Activated naive CD4-positive, alpha-beta T cell (primary cell): ENCODE measurements around the gene SMIM13.
"Not testable (repeated sequence)": the region's sequence is repeated elsewhere in the genome, so short reads cannot be mapped to it uniquely, and the experiment has no call there.

Source experiments
- DNase-seq, 4 experiments: peaks; one replicate each; lab custom pipeline; 2025; lab: John Stamatoyannopoulos, UW

The SMIM13 gene

GRCh38 chr6:11083956-11084355 is 9.7 kb upstream of the SMIM13 start:
- no peak for DNase-seq

GRCh38 chr6:11085758-11086435 is 7.7 kb upstream of the SMIM13 start:
- DNase-seq, result no peak

GRCh38 chr6:11087141-11087812 is 6.4 kb upstream of the SMIM13 start:
- DNase-seq, result not testable (repeated sequence)

- no peak for DNase-seq
Measured at GRCh38 chr6:11089695-11090094, 3.9 kb upstream of the SMIM13 start.

GRCh38 chr6:11091141-11091540 is 2.5 kb upstream of the SMIM13 start:
- not testable (repeated sequence) for DNase-seq

- no peak for DNase-seq
Measured at GRCh38 chr6:11092668-11093375, 812 bp upstream of the SMIM13 start.

- peak in 1 of 4 experiments; percentile 46 for DNase-seq
Measured at GRCh38 chr6:11093376-11093625, 333 bp upstream of the SMIM13 start.

- DNase-seq, result peak in 2 of 4 experiments; percentile 10 to 24
Measured at GRCh38 chr6:11094411-11094851, 797 bp downstream of the SMIM13 start.

- no peak for DNase-seq
Measured at GRCh38 chr6:11094941-11095340, 1.3 kb downstream of the SMIM13 start.

GRCh38 chr6:11096109-11096508 is 2.5 kb downstream of the SMIM13 start:
- DNase-seq, result no peak

- no peak for DNase-seq
Measured at GRCh38 chr6:11097476-11097875, 3.8 kb downstream of the SMIM13 start.

GRCh38 chr6:11098004-11098403 is 4.4 kb downstream of the SMIM13 start:
- no peak for DNase-seq

- DNase-seq, result no peak
Measured at GRCh38 chr6:11101417-11101816, 7.8 kb downstream of the SMIM13 start.

- DNase-seq, result no peak
Measured at GRCh38 chr6:11103065-11103464, 9.4 kb downstream of the SMIM13 start.

- no peak for DNase-seq
Measured at GRCh38 chr6:11108726-11109125, 15.1 kb downstream of the SMIM13 start.

- DNase-seq, result no peak
Measured at GRCh38 chr6:11110921-11111768, 17.5 kb downstream of the SMIM13 start, which contains the start of gene ERVFRD-1. TSS of gene ERVFRD-1 (minus strand) at chr6:11111725. CDS start at chr6:11105310, 6,415 bp downstream.

GRCh38 chr6:11111769-11112437 is 18.3 kb downstream of the SMIM13 start:
- no peak for DNase-seq

- no peak for DNase-seq
Measured at GRCh38 chr6:11113038-11113437, 19.4 kb downstream of the SMIM13 start.

- not testable (repeated sequence) for DNase-seq
Measured at GRCh38 chr6:11115808-11116536, 22.3 kb downstream of the SMIM13 start.

- DNase-seq, result no peak
Measured at GRCh38 chr6:11120271-11121005, 26.8 kb downstream of the SMIM13 start.
